ENCODE results near the gene RSPH1.

The RSPH1 gene

DNA sequence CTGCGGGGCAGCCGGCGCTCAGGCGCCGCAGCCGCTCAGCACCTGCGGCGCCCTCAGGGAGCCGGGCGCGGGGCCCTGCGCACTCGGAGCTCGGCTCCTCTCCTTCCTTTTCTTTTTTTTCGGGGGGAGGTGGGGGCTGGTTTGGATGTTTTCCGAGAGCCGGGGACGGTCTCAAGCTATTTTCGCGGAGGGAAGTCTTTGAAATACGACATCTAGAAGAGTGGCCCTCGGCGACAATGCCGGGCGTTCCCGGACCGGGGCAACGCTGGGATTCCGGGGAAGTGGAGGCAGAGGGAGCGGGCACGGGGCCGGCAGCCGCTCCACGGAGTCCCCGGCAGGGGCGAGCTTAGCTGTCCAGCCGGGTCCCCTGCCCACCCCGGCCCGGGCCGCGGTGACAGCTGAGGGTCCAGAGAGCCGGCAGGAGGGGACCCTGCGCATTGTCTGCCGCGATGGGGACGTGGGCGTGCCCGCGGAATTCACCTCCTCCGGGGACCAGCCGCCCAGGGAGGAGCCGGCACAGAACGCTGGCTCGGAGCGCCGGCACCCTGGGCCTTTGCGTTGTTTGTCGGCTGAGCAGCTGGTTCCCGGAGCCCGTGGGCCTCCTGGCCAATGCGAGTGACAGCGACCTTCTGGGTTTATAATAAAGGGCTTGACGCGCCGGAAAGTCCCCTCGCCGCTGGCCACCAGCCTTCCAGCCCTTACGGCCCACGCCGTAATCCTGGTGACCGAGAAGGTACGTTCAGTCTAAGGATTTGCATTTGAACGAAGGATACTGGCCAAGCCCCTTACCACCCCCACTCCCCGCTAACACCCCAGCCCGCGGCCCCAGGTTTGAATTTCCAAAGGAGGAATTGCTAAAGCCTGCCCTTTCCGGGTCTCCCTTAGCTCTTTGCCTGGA lies 18.2 kb upstream of the RSPH1 start:
- no peak for TF ChIP-seq GATA1 (IDR thresholded peaks at IDR 0.05; ENCODE audit: low read depth, low read length)
- no peak for TF ChIP-seq POLR2A (IDR thresholded peaks at IDR 0.05; ENCODE audit: low read length)
- peak in 1 of 2 experiments; percentile 23 for DNase-seq

- TF ChIP-seq GATA1 (IDR thresholded peaks at IDR 0.05; ENCODE audit: low read depth, low read length) (no peak), POLR2A (IDR thresholded peaks at IDR 0.05; ENCODE audit: low read length) (no peak)
- peak in 1 of 2 experiments; percentile 30 for DNase-seq
Measured at GRCh38 chr21:42513151-42513984, 17.3 kb upstream of the RSPH1 start, which contains the start of gene SLC37A1. Gene SLC37A1 (plus strand): TSS chr21:42513852. CDS start chr21:42518455, 4,603 bp downstream.

GRCh38 chr21:42512346-42513034 lies 16.5 kb upstream of the RSPH1 start:
- no peak for TF ChIP-seq POLR2A (IDR thresholded peaks at IDR 0.05; ENCODE audit: low read length)
- DNase-seq = no peak

- TF ChIP-seq POLR2A (IDR thresholded peaks at IDR 0.05; ENCODE audit: low read length) (no peak), GATA1 (IDR thresholded peaks at IDR 0.05; ENCODE audit: low read depth, low read length) (no peak)
- DNase-seq = no peak
Measured at GRCh38 chr21:42509244-42509643, 13.2 kb upstream of the RSPH1 start.

- TF ChIP-seq GATA1 (IDR thresholded peaks at IDR 0.05; ENCODE audit: low read depth, low read length) = no peak
- no peak for TF ChIP-seq POLR2A (IDR thresholded peaks at IDR 0.05; ENCODE audit: low read length)
- DNase-seq = no peak
Measured at GRCh38 chr21:42508371-42508770, 12.3 kb upstream of the RSPH1 start.

DNA sequence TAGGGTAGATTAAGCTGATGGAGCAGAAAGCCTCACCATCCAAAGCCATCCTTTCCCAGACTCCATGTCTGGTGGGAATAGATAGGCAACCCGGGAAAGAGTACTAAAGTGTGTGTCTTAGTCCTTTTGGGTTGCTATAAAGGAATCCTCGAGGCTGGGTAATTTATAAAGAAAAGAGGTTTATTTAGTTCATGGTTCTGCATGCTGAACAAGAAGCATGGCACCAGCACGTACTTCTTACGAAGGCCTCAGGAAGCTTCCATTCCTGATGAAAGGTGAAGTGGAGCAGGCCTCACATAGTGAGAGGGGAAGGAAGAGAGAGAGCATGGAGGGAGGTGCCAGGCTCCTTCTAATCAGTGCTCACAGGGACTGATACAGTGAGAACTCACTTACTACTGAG lies 11.4 kb upstream of the RSPH1 start:
- DNase-seq = no peak
- no peak for TF ChIP-seq GATA1 (IDR thresholded peaks at IDR 0.05; ENCODE audit: low read depth, low read length)
- TF ChIP-seq POLR2A (IDR thresholded peaks at IDR 0.05; ENCODE audit: low read length) = no peak

DNA sequence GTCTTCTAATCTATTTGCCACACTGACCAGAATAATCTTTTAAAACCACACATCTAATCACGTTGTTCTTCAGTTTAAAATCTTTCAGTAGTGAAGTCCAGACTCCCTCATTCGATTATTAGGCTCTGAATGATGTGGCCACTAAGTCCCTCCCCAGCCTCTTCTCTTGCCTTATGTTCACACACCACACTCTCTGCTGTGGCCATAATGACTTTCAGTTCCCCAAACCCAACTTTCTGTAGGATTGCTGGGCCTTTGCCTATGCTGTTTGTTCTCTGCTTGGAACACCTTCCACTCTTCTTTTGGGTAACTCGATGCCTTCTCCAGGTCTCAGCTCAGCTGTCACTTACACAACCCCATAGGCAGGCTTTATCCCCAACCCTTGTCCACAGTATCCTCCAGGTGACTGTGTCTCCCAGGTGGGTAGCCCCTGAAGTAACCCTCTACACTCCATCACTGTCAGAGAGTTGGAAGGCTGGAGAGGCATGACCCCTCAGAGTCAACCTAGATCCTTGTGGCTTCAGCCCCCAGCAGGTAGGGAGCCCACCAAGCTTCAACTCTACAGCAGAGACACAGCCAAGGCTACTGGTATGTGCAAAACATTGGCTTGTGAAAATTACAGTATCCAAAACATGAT lies 9.2 kb upstream of the RSPH1 start:
- DNase-seq = no peak
- TF ChIP-seq GATA1 (IDR thresholded peaks at IDR 0.05; ENCODE audit: low read depth, low read length) (no peak), POLR2A (IDR thresholded peaks at IDR 0.05; ENCODE audit: low read length) (no peak)

GRCh38 chr21:42503711-42504110 lies 7.7 kb upstream of the RSPH1 start:
- peak; percentile 41 to 69 for DNase-seq
- TF ChIP-seq GATA1 (IDR thresholded peaks at IDR 0.05; ENCODE audit: low read depth, low read length) = no peak
- TF ChIP-seq POLR2A (IDR thresholded peaks at IDR 0.05; ENCODE audit: low read length) = no peak

GRCh38 chr21:42500736-42501135 lies 4.7 kb upstream of the RSPH1 start:
- no peak for DNase-seq
- no peak for TF ChIP-seq POLR2A (IDR thresholded peaks at IDR 0.05; ENCODE audit: low read length)

- no peak for TF ChIP-seq GATA1 (IDR thresholded peaks at IDR 0.05; ENCODE audit: low read depth, low read length)
- TF ChIP-seq POLR2A (IDR thresholded peaks at IDR 0.05; ENCODE audit: low read length) = no peak
- DNase-seq = no peak
Measured at GRCh38 chr21:42500225-42500624, 4.2 kb upstream of the RSPH1 start.

- DNase-seq = no peak
- TF ChIP-seq POLR2A (IDR thresholded peaks at IDR 0.05; ENCODE audit: low read length) (no peak), GATA1 (IDR thresholded peaks at IDR 0.05; ENCODE audit: low read depth, low read length) (no peak)
Measured at GRCh38 chr21:42499444-42500112, 3.6 kb upstream of the RSPH1 start.

GRCh38 chr21:42498012-42498411 lies 2.0 kb upstream of the RSPH1 start:
- no peak for TF ChIP-seq POLR2A (IDR thresholded peaks at IDR 0.05; ENCODE audit: low read length)
- no peak for TF ChIP-seq GATA1 (IDR thresholded peaks at IDR 0.05; ENCODE audit: low read depth, low read length)
- DNase-seq = no peak

DNA sequence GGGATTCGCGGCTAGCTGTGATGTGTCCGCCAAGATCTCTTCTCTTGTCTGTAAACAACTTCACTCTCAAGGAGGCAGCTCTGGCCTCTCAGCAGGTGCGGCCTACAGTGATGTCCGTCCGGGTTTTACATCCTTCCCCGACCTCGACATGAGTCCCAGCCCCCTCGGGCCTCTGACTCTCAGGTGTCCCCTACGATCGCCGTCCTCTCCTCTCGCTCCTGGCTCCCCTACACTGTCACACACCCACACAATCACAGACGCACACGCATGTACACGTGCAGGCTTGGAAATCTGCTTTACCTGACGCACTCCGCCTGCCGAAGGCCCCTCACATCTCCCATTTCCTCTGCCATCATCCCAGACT lies 797 bp upstream of the RSPH1 start:
- TF ChIP-seq GATA1 (IDR thresholded peaks at IDR 0.05; ENCODE audit: low read depth, low read length) (no peak), POLR2A (IDR thresholded peaks at IDR 0.05; ENCODE audit: low read length) (no peak)
- no peak for DNase-seq

Data from erythroblast (primary cell).